Spleen (tissue), 7 donors: ENCODE results near the gene ABTB2.

Experiments
- CTCF ChIP-seq, 11 experiments: fragments of 200-600 bp in 7 of 11; fragments of 450-650 bp in 4 of 11; sonication (generic) in 4 of 11; IDR thresholded peaks in 8 of 11; conservative IDR thresholded peaks in 3 of 11; 1 replicate in 7 of 11; 2 replicates in 4 of 11; pipeline versions ENCODE4 v1.4.0 to v1.8.0; 2016 to 2021; ENCODE audit warnings: antibody characterized with exemption in 11 of 11, inconsistent platforms in 4 of 11, mild to moderate bottlenecking in 1 of 11
- POLR2A ChIP-seq, 3 donors: fragments of 450-650 bp; IDR thresholded peaks; one replicate each; pipeline ENCODE4 v1.5.1; 2017; ENCODE audit warnings: antibody characterized with exemption in 3 of 3, mild to moderate bottlenecking in 1 of 3
- POLR2AphosphoS5 ChIP-seq, 3 donors: sonication (generic); formaldehyde crosslinking; IDR thresholded peaks; one replicate each; pipeline ENCODE4 v1.5.1; 2017; ENCODE audit warnings: antibody characterized with exemption in 3 of 3
- donor health status: DM: no; HTN: no; CAD: no; lungs with moderate emphysema.
- donor health status: DM: no; HTN: no; CAD: no.
- donor health status: DM: no; HTN: no; CAD: no.

- TF ChIP-seq CTCF (IDR thresholded peaks at IDR 0.05 in 8 of 11, conservative IDR thresholded peaks at IDR 0.05 in 3 of 11): no peak
- TF ChIP-seq POLR2AphosphoS5 (IDR thresholded peaks at IDR 0.05): no peak
- TF ChIP-seq POLR2A (IDR thresholded peaks at IDR 0.05): no peak
Measured at GRCh38 chr11:34324466-34324865, 33.3 kb downstream of the ABTB2 start.
